Neural cell (in vitro differentiated cells): ENCODE measurements around the gene RASEF. TPM values are rescaled to one million over a fixed set of nuclear protein-coding genes. Genes with fewer than 3 reads are reported as not detected.

ENCODE experiments used
- H2AFZ ChIP-seq: fragments of 200-600, 300-800 bp; sonication (generic), shearing (Covaris generic); 2 replicates; pipeline ENCODE4 v1.6.0; 2014; ENCODE audit warnings: low read depth, mild to moderate bottlenecking, antibody characterized with exemption, low read length, moderate library complexity
- H3F3A ChIP-seq: fragments of 200-600 bp; shearing (Covaris generic); 2 replicates; pipeline ENCODE4 v1.6.1; 2016; ENCODE audit warnings: mild to moderate bottlenecking, moderate library complexity, mixed read lengths, antibody characterized with exemption, low read length; ENCODE audit not compliant: insufficient read depth, poor library complexity, severe bottlenecking
- H3K27ac ChIP-seq: fragments of 200-600, 300-800 bp; sonication (generic), shearing (Covaris generic); 2 replicates; pipeline ENCODE4 v1.5.1; 2014; ENCODE audit warnings: mild to moderate bottlenecking, low read length, moderate library complexity
- H3K27me3 ChIP-seq: fragments of 300-800, 200-600 bp; sonication (generic), shearing (Covaris generic); 2 replicates; pipeline ENCODE4 v1.6.0; 2014; ENCODE audit warnings: mild to moderate bottlenecking, low read depth, low read length, moderate library complexity; ENCODE audit not compliant: insufficient read depth
- H3K36me3 ChIP-seq: fragments of 300-800, 200-600 bp; sonication (generic), shearing (Covaris generic); 2 replicates; pipeline ENCODE4 v1.5.1; 2014; ENCODE audit warnings: mild to moderate bottlenecking, antibody characterized with exemption, low read length, moderate library complexity; ENCODE audit not compliant: insufficient read depth
- H3K4me2 ChIP-seq: fragments of 300-800, 200-600 bp; sonication (generic), shearing (Covaris generic); 2 replicates; pipeline ENCODE4 v1.6.0; 2014; ENCODE audit warnings: mild to moderate bottlenecking, low read length
- H3K4me3 ChIP-seq: fragments of 300-800, 200-600 bp; sonication (generic), shearing (Covaris generic); 2 replicates; pipeline ENCODE4 v1.5.1; 2014; ENCODE audit warnings: mild to moderate bottlenecking, low read length, moderate library complexity
- H3K79me2 ChIP-seq: fragments of 200-600 bp; shearing (Covaris generic); replicated peaks from 2 replicates; pipeline ENCODE4 v1.6.0; 2014; ENCODE audit warnings: mild to moderate bottlenecking, low read length, moderate library complexity; ENCODE audit not compliant: insufficient read depth
- H3K9ac ChIP-seq: fragments of 300-800, 200-600 bp; sonication (generic), shearing (Covaris generic); 2 replicates; pipeline ENCODE4 v1.6.1; 2016; ENCODE audit warnings: mild to moderate bottlenecking, low read length, mixed read lengths
- H3K9me2 ChIP-seq: fragments of 200-600 bp; shearing (Covaris generic); 2 replicates; pipeline ENCODE4 v1.6.1; 2016; ENCODE audit warnings: mild to moderate bottlenecking, low read length, mixed read lengths; ENCODE audit not compliant: insufficient read depth
- H3K9me3 ChIP-seq: fragments of 200-600, 300-800 bp; sonication (generic), shearing (Covaris generic); 2 replicates; pipeline ENCODE4 v1.6.1; 2016; ENCODE audit warnings: mild to moderate bottlenecking, mixed run types, low read length, moderate library complexity, mixed read lengths
- H4K20me1 ChIP-seq: fragments of 200-600 bp; shearing (Covaris generic); 2 replicates; pipeline ENCODE4 v1.6.1; 2016; ENCODE audit warnings: mild to moderate bottlenecking, mixed run types; ENCODE audit not compliant: insufficient read depth
- EP300 ChIP-seq: fragments of 450-650 bp; conservative IDR thresholded peaks from 2 replicates; pipeline ENCODE4 v1.6.1; 2014; ENCODE audit warnings: antibody characterized with exemption, mild to moderate bottlenecking, moderate library complexity; ENCODE audit not compliant: poor library complexity, severe bottlenecking
- EZH2 ChIP-seq: fragments of 200-600, 300-800 bp; shearing (Covaris generic), sonication (generic); IDR thresholded peaks from 2 replicates; pipeline ENCODE4 v1.6.1; 2014; ENCODE audit warnings: antibody characterized with exemption, low read length, borderline replicate concordance, mild to moderate bottlenecking; ENCODE audit not compliant: insufficient read depth, poor library complexity, severe bottlenecking
- MXI1 ChIP-seq: fragments of 450-650 bp; conservative IDR thresholded peaks from 2 replicates; pipeline ENCODE4 v1.6.1; 2014; ENCODE audit warnings: antibody characterized with exemption, mild to moderate bottlenecking; ENCODE audit not compliant: poor library complexity, severe bottlenecking
- POLR2AphosphoS5 ChIP-seq: IDR thresholded peaks from 2 replicates; pipeline ENCODE4 v1.6.1; 2012
- RAD21 ChIP-seq: fragments of 450-650 bp; conservative IDR thresholded peaks from 2 replicates; pipeline ENCODE4 v1.6.1; 2014; ENCODE audit warnings: antibody characterized with exemption, mild to moderate bottlenecking, moderate library complexity
- SMC3 ChIP-seq: fragments of 450-650 bp; conservative IDR thresholded peaks from 2 replicates; pipeline ENCODE4 v1.6.1; 2014; ENCODE audit warnings: antibody characterized with exemption, mild to moderate bottlenecking, moderate library complexity; ENCODE audit not compliant: poor library complexity
- TAF1 ChIP-seq: IDR thresholded peaks from 2 replicates; pipeline ENCODE4 v1.6.1; 2012; ENCODE audit warnings: low read depth
- polyA plus RNA-seq: library from polyadenylated mRNA; depleted of rRNA; stranded (reverse); fragments of >200 nt; gene quantifications from 2 replicates; pipeline ENCODE4 v1.2.3, GENCODE V29; 2014
- TF ChIP-seq, protein P1 (sequence below): IDR thresholded peaks from 2 replicates; pipeline ENCODE4 v1.6.1; 2012; ENCODE audit warnings: borderline replicate concordance
- TF ChIP-seq, protein P2 (sequence below): fragments of 450-650 bp; IDR thresholded peaks from 2 replicates; pipeline ENCODE4 v1.5.1; 2014; ENCODE audit warnings: antibody characterized with exemption, mild to moderate bottlenecking, moderate library complexity; ENCODE audit not compliant: poor library complexity, severe bottlenecking

The RASEF gene
- polyA plus RNA-seq, 1 donor from 2014 or later, result 0.12 TPM

DNA sequence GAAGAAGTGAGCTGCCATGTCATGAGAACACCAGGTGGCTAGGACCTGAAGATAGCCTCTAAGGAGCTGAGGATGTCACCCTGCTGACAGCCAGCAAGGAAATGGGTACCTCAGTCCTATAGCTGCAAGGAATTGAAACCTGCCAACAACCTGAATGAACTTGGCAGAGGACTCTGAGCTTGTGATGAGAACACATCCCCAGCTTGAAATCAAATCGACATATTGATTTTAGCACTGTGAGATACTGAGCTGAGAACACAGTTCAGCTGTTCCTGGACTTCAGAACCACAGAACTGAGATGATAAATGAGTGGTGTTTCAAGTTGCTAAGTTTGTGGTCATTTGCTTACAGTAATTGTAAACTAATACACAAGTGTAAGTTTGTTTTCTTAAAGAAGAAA, 5.5 kb upstream of the RASEF start:
- H3K4me2 ChIP-seq, result no peak overlapping the region
- no peaks in the 10 kb centered on the region for H3F3A ChIP-seq
- TF ChIP-seq MXI1, result no peak
- TF ChIP-seq, protein P1, sequence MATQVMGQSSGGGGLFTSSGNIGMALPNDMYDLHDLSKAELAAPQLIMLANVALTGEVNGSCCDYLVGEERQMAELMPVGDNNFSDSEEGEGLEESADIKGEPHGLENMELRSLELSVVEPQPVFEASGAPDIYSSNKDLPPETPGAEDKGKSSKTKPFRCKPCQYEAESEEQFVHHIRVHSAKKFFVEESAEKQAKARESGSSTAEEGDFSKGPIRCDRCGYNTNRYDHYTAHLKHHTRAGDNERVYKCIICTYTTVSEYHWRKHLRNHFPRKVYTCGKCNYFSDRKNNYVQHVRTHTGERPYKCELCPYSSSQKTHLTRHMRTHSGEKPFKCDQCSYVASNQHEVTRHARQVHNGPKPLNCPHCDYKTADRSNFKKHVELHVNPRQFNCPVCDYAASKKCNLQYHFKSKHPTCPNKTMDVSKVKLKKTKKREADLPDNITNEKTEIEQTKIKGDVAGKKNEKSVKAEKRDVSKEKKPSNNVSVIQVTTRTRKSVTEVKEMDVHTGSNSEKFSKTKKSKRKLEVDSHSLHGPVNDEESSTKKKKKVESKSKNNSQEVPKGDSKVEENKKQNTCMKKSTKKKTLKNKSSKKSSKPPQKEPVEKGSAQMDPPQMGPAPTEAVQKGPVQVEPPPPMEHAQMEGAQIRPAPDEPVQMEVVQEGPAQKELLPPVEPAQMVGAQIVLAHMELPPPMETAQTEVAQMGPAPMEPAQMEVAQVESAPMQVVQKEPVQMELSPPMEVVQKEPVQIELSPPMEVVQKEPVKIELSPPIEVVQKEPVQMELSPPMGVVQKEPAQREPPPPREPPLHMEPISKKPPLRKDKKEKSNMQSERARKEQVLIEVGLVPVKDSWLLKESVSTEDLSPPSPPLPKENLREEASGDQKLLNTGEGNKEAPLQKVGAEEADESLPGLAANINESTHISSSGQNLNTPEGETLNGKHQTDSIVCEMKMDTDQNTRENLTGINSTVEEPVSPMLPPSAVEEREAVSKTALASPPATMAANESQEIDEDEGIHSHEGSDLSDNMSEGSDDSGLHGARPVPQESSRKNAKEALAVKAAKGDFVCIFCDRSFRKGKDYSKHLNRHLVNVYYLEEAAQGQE, result no peak
- TF ChIP-seq TAF1, result no peak
- no peak for TF ChIP-seq POLR2AphosphoS5
- TF ChIP-seq EZH2, result no peak
- TF ChIP-seq SMC3, result no peak
- TF ChIP-seq RAD21, result no peak
- TF ChIP-seq EP300, result no peak
- TF ChIP-seq, protein P2, sequence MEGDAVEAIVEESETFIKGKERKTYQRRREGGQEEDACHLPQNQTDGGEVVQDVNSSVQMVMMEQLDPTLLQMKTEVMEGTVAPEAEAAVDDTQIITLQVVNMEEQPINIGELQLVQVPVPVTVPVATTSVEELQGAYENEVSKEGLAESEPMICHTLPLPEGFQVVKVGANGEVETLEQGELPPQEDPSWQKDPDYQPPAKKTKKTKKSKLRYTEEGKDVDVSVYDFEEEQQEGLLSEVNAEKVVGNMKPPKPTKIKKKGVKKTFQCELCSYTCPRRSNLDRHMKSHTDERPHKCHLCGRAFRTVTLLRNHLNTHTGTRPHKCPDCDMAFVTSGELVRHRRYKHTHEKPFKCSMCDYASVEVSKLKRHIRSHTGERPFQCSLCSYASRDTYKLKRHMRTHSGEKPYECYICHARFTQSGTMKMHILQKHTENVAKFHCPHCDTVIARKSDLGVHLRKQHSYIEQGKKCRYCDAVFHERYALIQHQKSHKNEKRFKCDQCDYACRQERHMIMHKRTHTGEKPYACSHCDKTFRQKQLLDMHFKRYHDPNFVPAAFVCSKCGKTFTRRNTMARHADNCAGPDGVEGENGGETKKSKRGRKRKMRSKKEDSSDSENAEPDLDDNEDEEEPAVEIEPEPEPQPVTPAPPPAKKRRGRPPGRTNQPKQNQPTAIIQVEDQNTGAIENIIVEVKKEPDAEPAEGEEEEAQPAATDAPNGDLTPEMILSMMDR, result no peak
- H2AFZ ChIP-seq, result no peak overlapping the region
- H3K4me3 ChIP-seq, result no peak overlapping the region
- no peaks in the 10 kb centered on the region for H3K9me3 ChIP-seq
- no peaks in the 10 kb centered on the region for H3K9me2 ChIP-seq
- H3K27ac ChIP-seq, result no peak overlapping the region
- no peaks in the 10 kb centered on the region for H4K20me1 ChIP-seq
- H3K36me3 ChIP-seq, result no peaks in the 10 kb centered on the region
- no peak overlapping the region for H3K9ac ChIP-seq
- H3K79me2 ChIP-seq, result no peaks in the 10 kb centered on the region
- peaks cover 22% of the 10 kb centered on the region for H3K27me3 ChIP-seq

DNA sequence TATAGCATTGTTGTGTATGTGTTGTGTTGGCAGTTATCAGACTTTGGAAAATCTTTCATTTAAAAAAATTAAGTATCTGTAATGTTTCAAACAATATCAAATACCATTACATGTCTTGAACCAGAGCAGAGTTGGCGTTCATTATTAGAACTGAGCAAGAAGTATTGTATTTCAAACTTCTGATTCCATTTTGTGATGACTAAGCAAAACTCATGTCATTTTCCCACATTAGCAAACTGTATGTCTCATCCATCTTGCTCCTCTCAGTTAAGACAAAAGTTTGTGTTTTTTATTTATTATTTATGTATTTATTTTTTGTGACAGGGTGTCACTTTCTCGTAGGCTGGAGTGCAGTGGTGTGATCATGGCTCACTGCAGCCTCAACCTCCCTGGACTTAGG, 4.6 kb upstream of the RASEF start:
- Histone ChIP-seq H4K20me1 (no peaks in the 10 kb centered on the region), H3F3A (no peaks in the 10 kb centered on the region), H3K9ac (no peak overlapping the region), H3K27me3 (peaks cover 31% of the 10 kb centered on the region), H3K36me3 (no peaks in the 10 kb centered on the region), H2AFZ (no peak overlapping the region), H3K9me2 (no peaks in the 10 kb centered on the region), H3K27ac (no peak overlapping the region), H3K4me3 (no peak overlapping the region), H3K79me2 (no peaks in the 10 kb centered on the region), H3K4me2 (no peak overlapping the region), H3K9me3 (no peaks in the 10 kb centered on the region)
- TF ChIP-seq EZH2 (no peak), RAD21 (no peak), EP300 (no peak), TAF1 (no peak), MXI1 (no peak), SMC3 (no peak), POLR2AphosphoS5 (no peak)
- TF ChIP-seq, protein P1, result no peak
- TF ChIP-seq, protein P2, result no peak
